ENCODE data around the gene DCD. TPM values are rescaled to one million over a fixed set of nuclear protein-coding genes. Genes with fewer than 3 reads are reported as not detected.

DCD gene
- total RNA-seq, result not detected in 2 replicates

GRCh38 chr12:54648265-54648664, at the start of gene DCD:
TSS of gene DCD (minus strand) at chr12:54648365. CDS start at chr12:54648303, 62 bp downstream.
- Histone ChIP-seq H3K4me3 (ENCODE audit: low read depth, low read length) (no peak within 1 kb of the TSS), H3K36me3 (ENCODE audit: control insufficient read depth, insufficient read depth, low read length) (no peaks in the 10 kb centered on the region), H3K27me3 (ENCODE audit: control insufficient read depth, insufficient read depth, low read length) (peaks cover 2% of the 10 kb centered on the region)
- DNase-seq (ENCODE audit: low read depth), result no peak
- TF ChIP-seq CTCF (IDR thresholded peaks at IDR 0.05; ENCODE audit: insufficient read depth, low read length, poor library complexity, severe bottlenecking), result no peak

DNA sequence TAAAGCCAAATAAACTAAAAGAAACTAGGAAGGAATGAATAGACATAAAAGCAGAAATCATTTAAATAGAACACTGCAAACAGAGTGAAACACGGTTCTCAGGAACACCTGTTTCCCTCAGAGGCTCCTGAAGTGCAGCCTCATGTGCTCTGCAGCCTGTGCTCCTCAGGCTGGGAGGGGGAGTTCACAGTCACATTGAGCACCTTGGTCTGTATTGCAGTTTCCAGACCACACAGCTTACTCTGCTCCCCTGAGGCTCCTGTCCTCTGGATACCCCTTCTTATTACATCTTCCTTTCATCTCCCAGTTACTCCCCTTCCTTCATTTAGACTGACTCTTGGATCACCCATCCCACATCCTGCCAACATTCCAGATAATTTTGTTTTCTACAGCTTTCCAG, 49.7 kb upstream of the DCD start:
- no peaks in the 10 kb centered on the region for H3K36me3 ChIP-seq (ENCODE audit: control insufficient read depth, insufficient read depth, low read length)
- no peak overlapping the region for H3K4me3 ChIP-seq (ENCODE audit: low read depth, low read length)
- no peak for DNase-seq (ENCODE audit: low read depth)
- TF ChIP-seq CTCF (IDR thresholded peaks at IDR 0.05; ENCODE audit: insufficient read depth, low read length, poor library complexity, severe bottlenecking), result no peak
- peaks cover 3% of the 10 kb centered on the region for H3K27me3 ChIP-seq (ENCODE audit: control insufficient read depth, insufficient read depth, low read length)

DNA sequence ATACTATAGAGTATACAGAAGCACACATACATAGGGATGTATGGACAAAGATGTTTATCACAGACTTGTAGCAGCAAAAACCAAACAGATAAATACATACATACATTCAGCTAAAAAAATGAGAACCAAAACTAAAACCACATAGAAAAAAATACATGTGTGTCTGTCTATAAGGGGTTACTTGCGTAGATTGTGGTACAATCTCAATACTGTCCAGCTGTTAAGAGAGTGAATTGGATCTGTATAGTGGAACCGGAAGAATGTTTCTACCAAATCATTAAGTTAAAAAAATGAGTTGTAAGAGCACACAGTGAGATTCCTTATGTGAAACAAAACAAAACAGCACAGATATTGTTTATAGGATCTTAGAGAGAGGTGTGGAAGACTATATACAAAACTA, 44.2 kb upstream of the DCD start:
- no peak for DNase-seq (ENCODE audit: low read depth)

GRCh38 chr12:54689984-54690383, 41.8 kb upstream of the DCD start:
- Histone ChIP-seq H3K4me3 (ENCODE audit: low read depth, low read length) (no peak overlapping the region), H3K27me3 (ENCODE audit: control insufficient read depth, insufficient read depth, low read length) (peaks cover 3% of the 10 kb centered on the region), H3K36me3 (ENCODE audit: control insufficient read depth, insufficient read depth, low read length) (no peaks in the 10 kb centered on the region)
- DNase-seq (ENCODE audit: low read depth), result no peak
- TF ChIP-seq CTCF (IDR thresholded peaks at IDR 0.05; ENCODE audit: insufficient read depth, low read length, poor library complexity, severe bottlenecking), result peak; percentile 32

More for the DNA sequence above, 44.2 kb upstream of the DCD start:
- H3K27me3 ChIP-seq (ENCODE audit: control insufficient read depth, insufficient read depth, low read length), result peaks cover 3% of the 10 kb centered on the region
- H3K4me3 ChIP-seq (ENCODE audit: low read depth, low read length), result no peak overlapping the region
- no peak for TF ChIP-seq CTCF (IDR thresholded peaks at IDR 0.05; ENCODE audit: insufficient read depth, low read length, poor library complexity, severe bottlenecking)
- H3K36me3 ChIP-seq (ENCODE audit: control insufficient read depth, insufficient read depth, low read length), result no peaks in the 10 kb centered on the region

GRCh38 chr12:54689034-54689372, 40.8 kb upstream of the DCD start:
- TF ChIP-seq CTCF (IDR thresholded peaks at IDR 0.05; ENCODE audit: insufficient read depth, low read length, poor library complexity, severe bottlenecking), result no peak
- H3K27me3 ChIP-seq (ENCODE audit: control insufficient read depth, insufficient read depth, low read length), result peaks cover 6% of the 10 kb centered on the region
- DNase-seq (ENCODE audit: low read depth), result no peak
- H3K36me3 ChIP-seq (ENCODE audit: control insufficient read depth, insufficient read depth, low read length), result no peaks in the 10 kb centered on the region
- H3K4me3 ChIP-seq (ENCODE audit: low read depth, low read length), result no peak overlapping the region

DNA sequence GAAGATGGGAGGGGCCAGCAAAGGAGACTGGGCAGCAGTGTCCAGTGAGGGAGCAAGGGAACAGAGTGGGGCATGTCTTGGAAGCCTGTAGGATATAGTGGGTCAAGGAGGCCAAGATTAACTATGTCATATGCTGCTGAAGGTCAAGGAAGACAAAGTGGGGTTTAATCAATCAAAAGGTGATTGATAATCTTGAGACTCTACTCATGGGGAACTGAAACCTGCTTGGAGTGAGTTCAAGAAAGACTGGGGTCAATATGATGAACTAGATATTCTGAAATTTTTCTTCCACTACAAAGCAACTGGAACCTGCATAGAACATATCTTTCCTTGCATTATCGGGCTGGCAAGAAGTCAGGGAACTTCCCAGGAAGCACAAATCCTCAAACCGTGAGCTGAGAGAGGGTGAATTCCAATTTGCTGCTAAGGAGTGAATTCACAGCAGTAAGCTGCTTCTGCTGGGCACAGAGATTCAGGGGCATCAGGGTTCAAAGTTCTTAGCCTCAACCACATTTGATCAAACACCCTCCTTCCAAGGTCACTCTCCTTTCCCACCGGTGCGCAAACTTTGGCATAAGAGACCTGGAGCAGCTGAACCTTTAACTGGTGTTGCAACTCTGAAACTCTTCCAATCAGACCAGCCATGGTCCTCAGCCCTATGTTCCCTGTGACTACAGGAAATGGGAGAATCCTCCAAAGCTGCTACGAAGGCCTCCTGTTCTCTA, 40.3 kb upstream of the DCD start:
- no peak for DNase-seq (ENCODE audit: low read depth)

More for the DNA sequence above, 40.3 kb upstream of the DCD start:
- peaks cover 6% of the 10 kb centered on the region for H3K27me3 ChIP-seq (ENCODE audit: control insufficient read depth, insufficient read depth, low read length)
- H3K4me3 ChIP-seq (ENCODE audit: low read depth, low read length), result no peak overlapping the region
- no peaks in the 10 kb centered on the region for H3K36me3 ChIP-seq (ENCODE audit: control insufficient read depth, insufficient read depth, low read length)
- TF ChIP-seq CTCF (IDR thresholded peaks at IDR 0.05; ENCODE audit: insufficient read depth, low read length, poor library complexity, severe bottlenecking), result no peak
